ENCODE measurements around the gene S100A2.

The S100A2 gene

DNA sequence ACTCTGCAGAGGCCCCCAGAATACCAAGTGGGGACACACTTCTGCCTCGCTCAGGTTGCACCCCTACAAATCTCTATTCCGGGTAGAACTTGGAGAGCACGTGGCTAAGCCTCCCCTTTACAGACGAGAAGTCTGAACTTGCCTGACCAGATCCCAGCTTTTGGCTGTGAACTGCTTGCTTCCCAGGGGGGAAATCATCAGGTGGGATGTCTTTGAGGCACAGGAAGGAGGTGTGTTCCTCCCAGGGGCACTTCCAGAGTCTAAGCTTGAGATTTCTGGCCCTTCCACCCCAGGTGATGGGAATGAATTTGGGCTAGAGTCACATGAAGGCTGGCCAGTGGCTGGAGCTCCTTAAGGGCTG lies 15.3 kb downstream of the S100A2 start:
- no peak overlapping the region for H3K4me3 ChIP-seq (ENCODE audit: low read length)
- no peaks in the 10 kb centered on the region for H3K27me3 ChIP-seq (ENCODE audit: low read depth, low read length)
- H3K27ac ChIP-seq (ENCODE audit: low read length), result no peak overlapping the region
- H3K36me3 ChIP-seq (replicated peaks; ENCODE audit: low read depth, low read length), result no peaks in the 10 kb centered on the region
- H3K9ac ChIP-seq (ENCODE audit: low read length), result no peak overlapping the region
- TF ChIP-seq, protein P1, sequence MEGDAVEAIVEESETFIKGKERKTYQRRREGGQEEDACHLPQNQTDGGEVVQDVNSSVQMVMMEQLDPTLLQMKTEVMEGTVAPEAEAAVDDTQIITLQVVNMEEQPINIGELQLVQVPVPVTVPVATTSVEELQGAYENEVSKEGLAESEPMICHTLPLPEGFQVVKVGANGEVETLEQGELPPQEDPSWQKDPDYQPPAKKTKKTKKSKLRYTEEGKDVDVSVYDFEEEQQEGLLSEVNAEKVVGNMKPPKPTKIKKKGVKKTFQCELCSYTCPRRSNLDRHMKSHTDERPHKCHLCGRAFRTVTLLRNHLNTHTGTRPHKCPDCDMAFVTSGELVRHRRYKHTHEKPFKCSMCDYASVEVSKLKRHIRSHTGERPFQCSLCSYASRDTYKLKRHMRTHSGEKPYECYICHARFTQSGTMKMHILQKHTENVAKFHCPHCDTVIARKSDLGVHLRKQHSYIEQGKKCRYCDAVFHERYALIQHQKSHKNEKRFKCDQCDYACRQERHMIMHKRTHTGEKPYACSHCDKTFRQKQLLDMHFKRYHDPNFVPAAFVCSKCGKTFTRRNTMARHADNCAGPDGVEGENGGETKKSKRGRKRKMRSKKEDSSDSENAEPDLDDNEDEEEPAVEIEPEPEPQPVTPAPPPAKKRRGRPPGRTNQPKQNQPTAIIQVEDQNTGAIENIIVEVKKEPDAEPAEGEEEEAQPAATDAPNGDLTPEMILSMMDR (IDR thresholded peaks at IDR 0.05; ENCODE audit: low read depth, low read length), result no peak
- no peak for TF ChIP-seq EZH2phosphoT487 (IDR thresholded peaks at IDR 0.05; ENCODE audit: low read depth)
- H3K4me2 ChIP-seq (ENCODE audit: low read length), result no peak overlapping the region
- peaks cover 30% of the 10 kb centered on the region for H3K4me1 ChIP-seq (ENCODE audit: low read length)
- no peaks in the 10 kb centered on the region for H3K9me3 ChIP-seq (ENCODE audit: insufficient read depth, low read length)
- H4K20me1 ChIP-seq (ENCODE audit: insufficient read depth, low read length), result no peaks in the 10 kb centered on the region
- no peak overlapping the region for H2AFZ ChIP-seq (ENCODE audit: low read depth, low read length)
- H3K79me2 ChIP-seq (ENCODE audit: low read length), result no peaks in the 10 kb centered on the region

DNA sequence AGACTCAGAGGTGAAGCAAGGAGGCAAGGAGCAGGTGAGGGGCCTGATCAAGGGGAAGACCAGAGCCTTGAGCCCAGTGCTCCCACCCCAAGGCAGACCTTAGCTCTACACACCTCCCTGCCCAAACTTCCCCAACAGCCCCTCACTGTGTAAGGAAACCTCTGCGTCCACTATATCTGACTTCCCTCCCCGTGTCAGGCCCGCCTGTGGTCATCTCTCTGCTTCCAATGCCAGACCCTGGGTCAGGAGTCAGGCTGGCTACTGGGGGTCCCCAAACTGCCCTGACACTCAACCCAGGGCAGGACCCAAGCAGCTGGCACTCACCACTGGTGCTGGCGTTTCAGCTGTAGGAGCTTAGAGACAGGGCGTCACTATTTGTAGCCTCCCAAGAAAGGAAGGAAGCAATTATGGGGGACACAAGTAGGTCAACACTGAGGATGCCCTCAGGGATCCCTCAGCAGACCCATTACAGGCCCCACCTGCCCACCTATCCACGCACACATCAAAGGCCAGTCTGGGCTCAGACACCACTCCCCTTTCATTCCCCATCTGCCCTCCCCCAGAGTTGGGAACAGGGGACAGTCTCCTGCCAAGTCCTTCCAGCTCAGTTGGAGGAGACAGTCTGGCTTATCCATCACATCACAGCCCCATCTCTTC lies 15.8 kb downstream of the S100A2 start:
- TF ChIP-seq EZH2phosphoT487 (IDR thresholded peaks at IDR 0.05; ENCODE audit: low read depth), result no peak
- TF ChIP-seq, protein P1 (IDR thresholded peaks at IDR 0.05; ENCODE audit: low read depth, low read length), result no peak
- H3K4me3 ChIP-seq (ENCODE audit: low read length), result no peak overlapping the region
- no peak overlapping the region for H2AFZ ChIP-seq (ENCODE audit: low read depth, low read length)
- no peaks in the 10 kb centered on the region for H3K79me2 ChIP-seq (ENCODE audit: low read length)
- no peaks in the 10 kb centered on the region for H4K20me1 ChIP-seq (ENCODE audit: insufficient read depth, low read length)
- H3K9me3 ChIP-seq (ENCODE audit: insufficient read depth, low read length), result no peaks in the 10 kb centered on the region
- H3K36me3 ChIP-seq (replicated peaks; ENCODE audit: low read depth, low read length), result no peaks in the 10 kb centered on the region
- H3K9ac ChIP-seq (ENCODE audit: low read length), result no peak overlapping the region
- H3K27me3 ChIP-seq (ENCODE audit: low read depth, low read length), result no peaks in the 10 kb centered on the region
- H3K4me2 ChIP-seq (ENCODE audit: low read length), result no peak overlapping the region
- H3K4me1 ChIP-seq (ENCODE audit: low read length), result peaks cover 36% of the 10 kb centered on the region
- H3K27ac ChIP-seq (ENCODE audit: low read length), result no peak overlapping the region

DNA sequence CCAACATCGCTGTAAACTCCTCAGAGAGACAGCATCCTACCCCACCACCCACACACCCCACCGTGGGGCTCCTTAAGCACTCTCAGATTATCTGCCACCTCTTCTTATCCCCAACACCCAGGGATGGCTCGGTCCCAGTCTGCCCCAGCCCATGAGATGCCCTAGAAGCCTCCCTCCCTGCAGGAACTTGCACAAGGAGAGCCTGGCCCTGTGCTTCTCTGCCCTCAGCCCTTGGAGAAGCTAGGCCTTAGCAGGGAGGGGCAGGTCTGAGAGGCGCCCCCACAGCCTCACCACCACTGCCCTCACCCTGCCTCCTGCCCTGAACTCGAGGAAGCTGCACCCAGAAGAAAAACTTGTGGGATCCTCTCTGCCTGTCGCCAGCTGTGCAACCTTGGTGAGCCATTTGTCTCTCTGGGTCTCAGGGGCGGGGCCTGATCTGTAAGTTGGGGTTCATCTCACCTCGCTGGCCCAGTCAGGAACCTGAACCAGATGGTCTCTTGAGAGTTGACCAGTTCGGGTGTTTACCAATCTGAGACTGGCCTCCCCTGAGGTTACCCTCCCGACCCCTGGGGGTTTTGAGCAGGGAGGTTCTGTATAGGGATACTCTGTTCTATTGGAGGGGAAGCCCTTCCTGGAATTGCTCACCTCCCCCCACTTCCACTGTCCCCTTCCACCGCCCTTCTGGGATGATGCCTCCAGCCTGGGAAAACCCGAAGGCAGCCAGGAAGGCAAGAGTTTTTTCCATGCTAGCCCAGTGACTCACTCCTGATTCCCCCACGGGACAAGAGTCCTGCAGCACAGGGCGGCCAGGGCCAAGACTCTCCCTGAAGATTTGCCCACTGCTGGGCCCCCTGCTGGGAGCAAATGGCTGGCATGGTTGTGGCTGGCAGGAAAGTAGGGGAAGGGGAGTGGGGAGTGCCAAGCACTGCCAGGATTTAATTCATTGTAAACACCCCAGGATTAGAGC lies 16.6 kb downstream of the S100A2 start, which contains the start of gene S100A3:
S100A3 (minus strand) TSS at position 537 of the 967 bp plus-strand sequence. CDS start 773 bp downstream, outside the sequence.
- no peak within 1 kb of the TSS for H3K9ac ChIP-seq (ENCODE audit: low read length)
- H3K36me3 ChIP-seq (replicated peaks; ENCODE audit: low read depth, low read length), result peaks cover 7% of the 10 kb centered on the region
- H2AFZ ChIP-seq (ENCODE audit: low read depth, low read length), result no peak within 1 kb of the TSS
- no peak within 1 kb of the TSS for H3K4me2 ChIP-seq (ENCODE audit: low read length)
- no peaks in the 10 kb centered on the region for H4K20me1 ChIP-seq (ENCODE audit: insufficient read depth, low read length)
- no peak for TF ChIP-seq EZH2phosphoT487 (IDR thresholded peaks at IDR 0.05; ENCODE audit: low read depth)
- TF ChIP-seq, protein P1 (IDR thresholded peaks at IDR 0.05; ENCODE audit: low read depth, low read length), result no peak
- H3K79me2 ChIP-seq (ENCODE audit: low read length), result no peaks in the 10 kb centered on the region
- H3K4me3 ChIP-seq (ENCODE audit: low read length), result no peak within 1 kb of the TSS
- peaks cover 39% of the 10 kb centered on the region for H3K4me1 ChIP-seq (ENCODE audit: low read length)
- H3K9me3 ChIP-seq (ENCODE audit: insufficient read depth, low read length), result no peaks in the 10 kb centered on the region
- no peak within 1 kb of the TSS for H3K27ac ChIP-seq (ENCODE audit: low read length)
- H3K27me3 ChIP-seq (ENCODE audit: low read depth, low read length), result no peaks in the 10 kb centered on the region

Data from OCI-LY3 (cell line).